Measurements from ENCODE around the gene ZNF580.

The ZNF580 gene

DNA sequence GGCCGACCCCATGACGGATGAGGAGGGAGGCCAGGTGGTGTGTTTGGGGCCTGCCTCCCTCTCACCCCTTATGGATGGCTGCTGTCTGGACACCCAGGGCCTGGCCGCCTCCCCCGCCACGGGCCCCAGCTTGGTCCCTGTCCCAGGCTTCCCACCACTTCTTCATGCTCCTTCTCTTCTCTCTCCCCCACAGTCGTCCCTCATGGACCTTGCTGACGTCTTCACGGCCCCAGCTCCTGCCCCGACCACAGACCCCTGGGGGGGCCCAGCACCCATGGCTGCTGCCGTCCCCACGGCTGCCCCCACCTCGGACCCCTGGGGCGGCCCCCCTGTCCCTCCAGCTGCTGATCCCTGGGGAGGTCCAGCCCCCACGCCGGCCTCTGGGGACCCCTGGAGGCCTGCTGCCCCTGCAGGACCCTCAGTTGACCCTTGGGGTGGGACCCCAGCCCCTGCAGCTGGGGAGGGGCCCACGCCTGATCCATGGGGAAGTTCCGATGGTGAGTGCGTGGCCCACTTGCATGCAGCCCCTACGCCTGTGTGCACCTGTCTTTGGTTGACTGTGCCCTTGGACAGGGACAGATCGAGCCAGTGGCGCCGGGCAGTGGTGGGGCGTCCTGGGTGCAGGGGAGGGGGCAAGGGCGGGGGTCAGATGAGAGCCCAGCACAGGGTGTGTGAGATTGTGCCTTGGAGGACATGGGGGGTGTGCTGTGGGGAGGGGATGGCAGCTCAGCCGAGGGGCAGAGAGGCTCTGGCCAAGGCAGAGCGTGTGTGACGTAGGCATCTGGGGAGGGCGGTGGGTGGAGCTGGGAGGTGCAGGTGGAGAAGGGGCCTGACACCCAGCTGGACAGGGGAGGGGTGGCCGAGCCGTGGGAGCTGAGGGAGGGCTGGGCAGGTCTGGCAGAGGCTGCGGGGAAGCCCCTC is 51.0 kb downstream of the ZNF580 start:
- Histone ChIP-seq H3K27ac (ENCODE audit: extremely low read depth, low read depth, low read length) (no peak overlapping the region), H3K9me3 (ENCODE audit: control insufficient read depth, insufficient read depth, low read depth, low read length) (no peaks in the 10 kb centered on the region), H3K4me1 (ENCODE audit: control insufficient read depth, insufficient read depth, low read length) (no peaks in the 10 kb centered on the region), H3K36me3 (ENCODE audit: control insufficient read depth in 2 of 2, insufficient read depth in 1 of 2, low read length in 2 of 2) (peaks cover 5 to 94% of the 10 kb centered on the region in 2 experiments), H3K4me3 (ENCODE audit: low read depth, low read length) (no peak overlapping the region)
- CTCF ChIA-PET = no interaction called here
- no peak for TF ChIP-seq ZNF529 (tag by site-specific recombination; IDR thresholded peaks at IDR 0.05; ENCODE audit: insufficient replicate concordance)
- TF ChIP-seq GLIS2 (tag by site-specific recombination; IDR thresholded peaks at IDR 0.05) = 0 out of 2 replicates have a peak, but pooled peaks have one; percentile 5
- POLR2A ChIA-PET = interaction anchor here (0.7 to 1.1 kb wide), 2 partner anchors 11 to 38 kb away, joined by 3 read pairs; no protein-coding TSS in a partner anchor

DNA sequence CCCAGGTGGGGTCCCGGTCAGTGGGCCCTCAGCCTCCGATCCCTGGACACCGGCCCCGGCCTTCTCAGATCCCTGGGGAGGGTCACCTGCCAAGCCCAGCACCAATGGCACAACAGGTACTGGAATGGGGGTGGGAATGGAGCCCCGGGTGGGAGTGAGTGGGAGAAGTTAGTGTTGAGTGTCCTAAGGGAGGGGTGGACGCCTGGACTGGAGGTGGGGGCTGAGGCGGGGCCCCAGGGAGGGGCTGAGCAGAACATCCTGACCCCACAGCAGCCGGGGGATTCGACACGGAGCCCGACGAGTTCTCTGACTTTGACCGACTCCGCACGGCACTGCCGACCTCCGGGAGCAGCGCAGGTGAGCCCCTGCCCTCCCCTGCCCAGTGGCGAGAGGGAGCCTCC is 51.9 kb downstream of the ZNF580 start:
- H3K36me3 ChIP-seq (ENCODE audit: control insufficient read depth in 2 of 2, insufficient read depth in 1 of 2, low read length in 2 of 2) = peaks cover 5 to 95% of the 10 kb centered on the region in 2 experiments
- no peaks in the 10 kb centered on the region for H3K4me1 ChIP-seq (ENCODE audit: control insufficient read depth, insufficient read depth, low read length)
- ChIA-PET POLR2A (no interaction called here), CTCF (no interaction called here)
- TF ChIP-seq ZNF548 (tag by site-specific recombination; IDR thresholded peaks at IDR 0.05) = no peak
- no peak for TF ChIP-seq SETDB1 (IDR thresholded peaks at IDR 0.05; ENCODE audit: insufficient read length, low read length)
- TF ChIP-seq ZBTB17 (tag by site-specific recombination; IDR thresholded peaks at IDR 0.05) = no peak
- no peak for TF ChIP-seq ZNF24 (tag by site-specific recombination; IDR thresholded peaks at IDR 0.05)
- no peak for TF ChIP-seq BCL11B (tag by site-specific recombination; IDR thresholded peaks at IDR 0.05; ENCODE audit: low read depth)
- TF ChIP-seq, protein P1, sequence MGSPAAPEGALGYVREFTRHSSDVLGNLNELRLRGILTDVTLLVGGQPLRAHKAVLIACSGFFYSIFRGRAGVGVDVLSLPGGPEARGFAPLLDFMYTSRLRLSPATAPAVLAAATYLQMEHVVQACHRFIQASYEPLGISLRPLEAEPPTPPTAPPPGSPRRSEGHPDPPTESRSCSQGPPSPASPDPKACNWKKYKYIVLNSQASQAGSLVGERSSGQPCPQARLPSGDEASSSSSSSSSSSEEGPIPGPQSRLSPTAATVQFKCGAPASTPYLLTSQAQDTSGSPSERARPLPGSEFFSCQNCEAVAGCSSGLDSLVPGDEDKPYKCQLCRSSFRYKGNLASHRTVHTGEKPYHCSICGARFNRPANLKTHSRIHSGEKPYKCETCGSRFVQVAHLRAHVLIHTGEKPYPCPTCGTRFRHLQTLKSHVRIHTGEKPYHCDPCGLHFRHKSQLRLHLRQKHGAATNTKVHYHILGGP (tag by site-specific recombination; IDR thresholded peaks at IDR 0.05) = no peak
- TF ChIP-seq PRDM10 (tag by site-specific recombination; IDR thresholded peaks at IDR 0.05) = no peak
- TF ChIP-seq ZBTB1 (tag by site-specific recombination; IDR thresholded peaks at IDR 0.05) = no peak
- TF ChIP-seq HOXA7 (CRISPR knock-in tag; IDR thresholded peaks at IDR 0.05; ENCODE audit: borderline replicate concordance) = no peak
- no peak for TF ChIP-seq KLF16 (tag by site-specific recombination; IDR thresholded peaks at IDR 0.05)
- TF ChIP-seq ZNF677 (tag by site-specific recombination; IDR thresholded peaks at IDR 0.05) = no peak
- no peak for TF ChIP-seq ZNF324 (tag by site-specific recombination; IDR thresholded peaks at IDR 0.05)
- TF ChIP-seq ZNF837 (tag by site-specific recombination; IDR thresholded peaks at IDR 0.05) = no peak
- TF ChIP-seq ZFP69B (tag by site-specific recombination; IDR thresholded peaks at IDR 0.05) = no peak
- no peak for TF ChIP-seq ZNF341 (tag by site-specific recombination; IDR thresholded peaks at IDR 0.05; ENCODE audit: low read depth)
- no peak for TF ChIP-seq INSM2 (tag by site-specific recombination; IDR thresholded peaks at IDR 0.05)
- TF ChIP-seq ZNF658 (tag by site-specific recombination; IDR thresholded peaks at IDR 0.05) = no peak
- no peak overlapping the region for H3K4me3 ChIP-seq (ENCODE audit: low read depth, low read length)
- no peaks in the 10 kb centered on the region for H3K9me3 ChIP-seq (ENCODE audit: control insufficient read depth, insufficient read depth, low read depth, low read length)
- H3K27ac ChIP-seq (ENCODE audit: extremely low read depth, low read depth, low read length) = no peak overlapping the region

Data from HEK293 (cell line).